Head of caudate nucleus (tissue), 42 donors: ENCODE results near the gene ITPRID2.

ENCODE experiments used
- DNase-seq, 42 donors: peaks; one replicate each; pipeline versions ENCODE4 v3.0.0 to v3.0.0-alpha.2; 2020 to 2021; ENCODE audit warnings: mixed read lengths in 7 of 42
- intact Hi-C: fragments of 100-400 bp; cut with DNase I; formaldehyde crosslinking; loops from one replicate; pipeline ENCODE4 v1.15.0; 2022

Gene ITPRID2

GRCh38 chr2:181877181-181877664 lies 14.3 kb upstream of the ITPRID2 start:
- DNase-seq, result no peak
- intact Hi-C loops, result no loop called here

GRCh38 chr2:181878448-181878847 lies 13.1 kb upstream of the ITPRID2 start:
- no peak for DNase-seq
- intact Hi-C loops, result no loop called here

- no peak for DNase-seq
- intact Hi-C loops, result no loop called here
Measured at GRCh38 chr2:181879295-181879694, 12.2 kb upstream of the ITPRID2 start.

- no peak for DNase-seq
- intact Hi-C loops, result no loop called here
Measured at GRCh38 chr2:181882246-181883020, 9.1 kb upstream of the ITPRID2 start.

- no peak for DNase-seq
- intact Hi-C loops, result no loop called here
Measured at GRCh38 chr2:181884601-181885000, 6.9 kb upstream of the ITPRID2 start.

- intact Hi-C loops, result no loop called here
- no peak for DNase-seq
Measured at GRCh38 chr2:181885096-181885495, 6.4 kb upstream of the ITPRID2 start.

- intact Hi-C loops, result no loop called here
- DNase-seq, result no peak
Measured at GRCh38 chr2:181886192-181886591, 5.3 kb upstream of the ITPRID2 start.

GRCh38 chr2:181887045-181887444 lies 4.5 kb upstream of the ITPRID2 start:
- intact Hi-C loops, result no loop called here

GRCh38 chr2:181889776-181890175 lies 1.8 kb upstream of the ITPRID2 start:
- no peak for DNase-seq
- intact Hi-C loops, result loop anchor here (5.0 kb wide), 2 partner anchors 47 to 147 kb away; no protein-coding TSS in a partner anchor

More at GRCh38 chr2:181887045-181887444, 4.5 kb upstream of the ITPRID2 start:
- DNase-seq, result no peak

- DNase-seq, result no peak
- intact Hi-C loops, result loop anchor here (5.0 kb wide), 2 partner anchors 48 to 148 kb away; no protein-coding TSS in a partner anchor
Measured at GRCh38 chr2:181890271-181890670, 1.3 kb upstream of the ITPRID2 start.

- intact Hi-C loops, result loop anchor here (5.0 kb wide), 2 partner anchors 50 to 150 kb away; no protein-coding TSS in a partner anchor
Measured at GRCh38 chr2:181891966-181892798, 652 bp downstream of the ITPRID2 start.

GRCh38 chr2:181892799-181893435 lies 1.4 kb downstream of the ITPRID2 start:
- intact Hi-C loops, result loop anchor here (5.0 kb wide), 2 partner anchors 51 to 151 kb away; no protein-coding TSS in a partner anchor

More at GRCh38 chr2:181891966-181892798, 652 bp downstream of the ITPRID2 start:
- peak; percentile 42 to 86 (median 66) for DNase-seq

GRCh38 chr2:181894381-181894780 lies 2.9 kb downstream of the ITPRID2 start:
- intact Hi-C loops, result loop anchor here (5.0 kb wide), 2 partner anchors 52 to 152 kb away; no protein-coding TSS in a partner anchor
- DNase-seq, result no peak

More at GRCh38 chr2:181892799-181893435, 1.4 kb downstream of the ITPRID2 start:
- no peak for DNase-seq

GRCh38 chr2:181895818-181896217 lies 4.3 kb downstream of the ITPRID2 start:
- intact Hi-C loops, result no loop called here
- no peak for DNase-seq

- no peak for DNase-seq
- intact Hi-C loops, result no loop called here
Measured at GRCh38 chr2:181896286-181896685, 4.8 kb downstream of the ITPRID2 start.

- intact Hi-C loops, result no loop called here
- DNase-seq, result no peak
Measured at GRCh38 chr2:181900007-181900651, 8.6 kb downstream of the ITPRID2 start.

GRCh38 chr2:181902625-181903024 lies 11.1 kb downstream of the ITPRID2 start:
- intact Hi-C loops, result no loop called here
- DNase-seq, result no peak

GRCh38 chr2:181904022-181904632 lies 12.6 kb downstream of the ITPRID2 start:
- DNase-seq, result peak in 1 of 42 donors; percentile 34
- intact Hi-C loops, result no loop called here
